H1 (cell line): Measurements from ENCODE around the gene NALF2. TPM values are rescaled to one million over a fixed set of nuclear protein-coding genes. Genes with fewer than 3 reads are reported as not detected.

ENCODE experiments used
- CTCF ChIA-PET: fragments of 300-600 bp; sonication (Branson Sonifier 250); formaldehyde crosslinking; loops from one replicate; lab custom pipeline; 2021; ENCODE audit not compliant: partially characterized antibody; lab: Charles Lee
- POLR2A ChIA-PET: fragments of 300-600 bp; sonication (Branson Sonifier 250); formaldehyde crosslinking; loops from one replicate; lab custom pipeline; 2021; ENCODE audit warnings: inconsistent platforms; ENCODE audit not compliant: partially characterized antibody; lab: Charles Lee
- DNase-seq, 2 experiments: peaks; one replicate each; pipeline versions ENCODE4 v3.0.0 to v3.0.0-alpha.2; 2010 to 2022; ENCODE audit warnings: low spot score in 2 of 2, low read depth in 1 of 2, mixed read lengths in 1 of 2
- FAIRE-seq: peaks from 2 replicates; lab custom pipeline; 2011; peaks lifted over from hg19 to GRCh38; lab: Jason Lieb, UNC
- H2AFZ ChIP-seq: 2 replicates; pipeline ENCODE4 v1.8.1; 2012; ENCODE audit warnings: low read length, inconsistent platforms
- H2AK5ac ChIP-seq: 2 replicates; pipeline ENCODE4 v1.6.1; 2013; ENCODE audit warnings: low read depth, low read length
- H2BK120ac ChIP-seq: replicated peaks from 2 replicates; pipeline ENCODE3; 2013; ENCODE audit warnings: low read depth, low read length, inconsistent platforms
- H2BK12ac ChIP-seq: 2 replicates; pipeline ENCODE4 v1.6.1; 2013; ENCODE audit warnings: low read depth, low read length
- H2BK15ac ChIP-seq: 2 replicates; pipeline ENCODE4 v1.6.1; 2013; ENCODE audit warnings: low read length
- H2BK20ac ChIP-seq: 2 replicates; pipeline ENCODE4 v1.6.1; 2013; ENCODE audit warnings: low read length
- H2BK5ac ChIP-seq: 2 replicates; pipeline ENCODE4 v1.6.1; 2013; ENCODE audit warnings: low read depth, low read length
- H3K14ac ChIP-seq: 2 replicates; pipeline ENCODE4 v1.6.1; 2013; ENCODE audit warnings: inconsistent platforms; ENCODE audit not compliant: insufficient read length
- H3K18ac ChIP-seq: 2 replicates; pipeline ENCODE4 v1.6.1; 2013; ENCODE audit warnings: low read length; ENCODE audit errors: extremely low read depth
- H3K23ac ChIP-seq: 2 replicates; pipeline ENCODE4 v1.6.1; 2013; ENCODE audit warnings: inconsistent platforms; ENCODE audit not compliant: insufficient read length
- H3K23me2 ChIP-seq: 2 replicates; pipeline ENCODE4 v1.6.1; 2013; ENCODE audit warnings: low read depth, low read length
- H3K27ac ChIP-seq: 2 replicates; pipeline ENCODE4 v1.6.1; 2011; ENCODE audit warnings: low read depth, low read length, inconsistent platforms
- H3K27me3 ChIP-seq, 4 experiments: replicated peaks in 1 of 4; 1 replicate in 1 of 4; 2 replicates in 3 of 4; pipeline versions ENCODE4 v1.6.1 to v1.8.1; 2011 to 2013; ENCODE audit warnings: low read length in 3 of 4, mild to moderate bottlenecking in 3 of 4, inconsistent platforms in 2 of 4, mixed read lengths in 2 of 4, moderate library complexity in 1 of 4; ENCODE audit not compliant: control insufficient read depth in 3 of 4, insufficient read depth in 3 of 4; ENCODE audit errors: extremely low read depth in 1 of 4
- H3K36me3 ChIP-seq, 4 experiments: 2 replicates each; pipeline versions ENCODE4 v1.6.1 to v1.8.1; 2011 to 2013; ENCODE audit warnings: mild to moderate bottlenecking in 4 of 4, low read length in 3 of 4, moderate library complexity in 2 of 4, control low read depth in 1 of 4, inconsistent platforms in 1 of 4; ENCODE audit not compliant: insufficient read depth in 4 of 4, control insufficient read depth in 2 of 4
- H3K4ac ChIP-seq: replicated peaks from 2 replicates; pipeline ENCODE3; 2013; ENCODE audit warnings: low read length, low read depth, mixed read lengths, inconsistent platforms; ENCODE audit not compliant: insufficient read length
- H3K4me1 ChIP-seq, 4 experiments: replicated peaks in 1 of 4; 1 replicate in 1 of 4; 2 replicates in 3 of 4; pipeline versions ENCODE4 v1.6.1 to v1.8.1; 2011 to 2013; ENCODE audit warnings: low read length in 3 of 4, inconsistent platforms in 2 of 4, mixed read lengths in 1 of 4; ENCODE audit not compliant: insufficient read depth in 4 of 4, control insufficient read depth in 3 of 4
- H3K4me2 ChIP-seq, 2 experiments: 2 replicates each; pipeline versions ENCODE4 v1.6.1 to v1.8.1; 2011 to 2013; ENCODE audit warnings: low read depth in 2 of 2, low read length in 2 of 2, control low read depth in 1 of 2, inconsistent platforms in 1 of 2, mild to moderate bottlenecking in 1 of 2; ENCODE audit not compliant: insufficient read depth in 1 of 2
- H3K4me3 ChIP-seq, 4 experiments: fragments of 200-600, 300-600 bp in 1 of 4; sonication (generic), shearing (Covaris generic), sonication (Bioruptor Twin) in 1 of 4; 2 replicates each; pipeline versions ENCODE4 v1.5.1 to v1.8.1; 2011 to 2016; ENCODE audit warnings: low read length in 4 of 4, low read depth in 3 of 4, control low read depth in 2 of 4, inconsistent platforms in 2 of 4, mild to moderate bottlenecking in 2 of 4, mixed read lengths in 1 of 4, moderate library complexity in 1 of 4; ENCODE audit not compliant: insufficient read depth in 2 of 4; ENCODE audit errors: extremely low read depth in 1 of 4
- H3K56ac ChIP-seq: replicated peaks from 2 replicates; pipeline ENCODE3; 2013; ENCODE audit warnings: low read depth, mild to moderate bottlenecking, mixed read lengths, low read length, inconsistent platforms; ENCODE audit not compliant: insufficient read length
- H3K79me1 ChIP-seq: 2 replicates; pipeline ENCODE4 v1.6.1; 2013; ENCODE audit warnings: low read depth, low read length, control low read depth
- H3K79me2 ChIP-seq, 2 experiments: 2 replicates each; pipeline versions ENCODE4 v1.6.1 to v1.8.1; 2012 to 2013; ENCODE audit warnings: low read length in 2 of 2, mild to moderate bottlenecking in 2 of 2, inconsistent platforms in 1 of 2; ENCODE audit not compliant: insufficient read depth in 2 of 2, control insufficient read depth in 1 of 2
- H3K9ac ChIP-seq, 4 experiments: replicated peaks in 1 of 4; 1 replicate in 1 of 4; 2 replicates in 3 of 4; pipeline versions ENCODE4 v1.6.1 to v1.8.1; 2011 to 2013; ENCODE audit warnings: low read depth in 3 of 4, low read length in 3 of 4, control low read depth in 2 of 4, mild to moderate bottlenecking in 2 of 4, moderate library complexity in 2 of 4, inconsistent platforms in 1 of 4; ENCODE audit errors: extremely low read depth in 1 of 4
- H3K9me3 ChIP-seq, 2 experiments: 2 replicates each; pipeline versions ENCODE4 v1.6.1 to v1.8.1; 2012 to 2013; ENCODE audit warnings: mild to moderate bottlenecking in 2 of 2, moderate library complexity in 2 of 2, control low read depth in 1 of 2, inconsistent platforms in 1 of 2, low read depth in 1 of 2, low read length in 1 of 2, mixed read lengths in 1 of 2; ENCODE audit not compliant: insufficient read depth in 2 of 2
- H4K20me1 ChIP-seq, 2 experiments: replicated peaks in 1 of 2; 2 replicates each; pipeline versions ENCODE3 to v1.8.1; 2011 to 2013; ENCODE audit warnings: inconsistent platforms in 2 of 2, low read length in 2 of 2, mild to moderate bottlenecking in 1 of 2; ENCODE audit not compliant: insufficient read depth in 2 of 2, control insufficient read depth in 1 of 2
- H4K5ac ChIP-seq: 2 replicates; pipeline ENCODE4 v1.6.1; 2013; ENCODE audit warnings: low read length, low read depth, mixed read lengths, inconsistent platforms; ENCODE audit not compliant: insufficient read length
- H4K8ac ChIP-seq: 2 replicates; pipeline ENCODE4 v1.8.0; 2013; ENCODE audit warnings: mild to moderate bottlenecking, moderate library complexity, low read length, inconsistent platforms; ENCODE audit not compliant: insufficient read depth; ENCODE audit errors: extremely low read depth
- H4K91ac ChIP-seq: replicated peaks from 2 replicates; pipeline ENCODE3; 2013; ENCODE audit warnings: low read length, mixed read lengths, inconsistent platforms; ENCODE audit not compliant: insufficient read length
- CEBPB ChIP-seq: IDR thresholded peaks from 2 replicates; pipeline ENCODE4 v1.6.1; 2012; ENCODE audit warnings: low read depth, low read length
- CHD2 ChIP-seq: IDR thresholded peaks from 2 replicates; pipeline ENCODE4 v1.6.1; 2012; ENCODE audit warnings: low read length, improper control_type of control experiment
- POU5F1 ChIP-seq: IDR thresholded peaks from 2 replicates; pipeline ENCODE4 v1.6.1; 2011; ENCODE audit warnings: low read depth, mild to moderate bottlenecking, low read length, moderate library complexity
- TBP ChIP-seq: IDR thresholded peaks from 2 replicates; pipeline ENCODE4 v1.6.1; 2011; ENCODE audit warnings: low read depth, low read length, improper control_type of control experiment
- TCF12 ChIP-seq: IDR thresholded peaks from 2 replicates; pipeline ENCODE4 v1.6.1; 2011; ENCODE audit warnings: low read depth, mild to moderate bottlenecking, low read length
- WGBS, 2 experiments: shearing (Covaris generic) in 1 of 2; methylation state at CpG; one replicate each; pipeline versions ENCODE4 v1.1.6 to v1.1.7; 2013 to 2015; ENCODE audit warnings: low lambda C conversion rate in 2 of 2, mixed read lengths in 2 of 2, inconsistent platforms in 1 of 2, low coverage in 1 of 2, missing lambda C conversion rate in 1 of 2; ENCODE audit not compliant: insufficient replicate concordance in 2 of 2, insufficient coverage in 1 of 2, insufficient read length in 1 of 2; ENCODE audit errors: extremely low coverage in 1 of 2, missing lambda C conversion rate in 1 of 2; 5-methylcytosine and 5-hydroxymethylcytosine counted together
- polyA plus RNA-seq, 7 experiments: library from polyadenylated mRNA; depleted of rRNA in 3 of 7; stranded (reverse) in 5 of 7; unstranded in 2 of 7; fragments of >200 nt in 5 of 7; fragments of 200-250 nt in 2 of 7; gene quantifications; 1 replicate in 5 of 7; 2 replicates in 1 of 7; 4 replicates in 1 of 7; pipeline versions ENCODE4 v1.2.1 to v1.2.3, GENCODE V29; 2011 to 2013; ENCODE audit warnings: missing spikeins in 2 of 7, mixed read lengths in 2 of 7
- total RNA-seq: library from RNA; stranded (reverse); fragmentation: NEBNext Ultra II Directional; extraction: Animal tissue kit (Norgen Biotek cat#: 25700); gene quantifications from 2 replicates; pipeline ENCODE4 v1.2.1, GENCODE V29; 2021
- TF ChIP-seq, protein P1 (sequence below): IDR thresholded peaks from 2 replicates; pipeline ENCODE4 v1.6.1; 2012; ENCODE audit warnings: low read length, inconsistent platforms

Gene NALF2
- total and polyA plus RNA-seq, 2 of the 8 experiments (the other 6 are each of a cell fraction or from before 2014, with no cell fraction given) = 7.5 to 15.6 TPM

DNA sequence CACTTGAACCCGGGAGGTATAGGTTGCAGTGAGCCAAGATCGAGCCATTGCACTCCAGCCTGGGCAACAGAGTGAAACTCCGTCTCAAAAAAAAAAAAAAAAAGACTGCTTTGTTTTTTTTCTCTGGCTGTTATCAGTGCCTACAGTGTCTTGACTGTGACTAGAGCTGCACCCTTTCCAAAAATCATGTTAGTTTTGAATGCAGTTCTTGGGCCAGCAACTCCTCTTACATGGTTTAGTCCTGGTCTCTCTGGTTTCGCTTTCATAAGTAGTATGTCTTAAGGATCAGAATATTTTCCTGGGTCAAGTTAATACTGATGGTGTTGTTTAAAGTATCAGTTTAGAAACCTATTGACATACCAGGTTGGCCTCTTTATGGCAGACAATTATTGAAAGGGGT lies 34.2 kb upstream of the NALF2 start:
- no peaks in the 10 kb centered on the region for H4K20me1 ChIP-seq
- no peak overlapping the region for H4K5ac ChIP-seq

More for the DNA sequence above, 34.2 kb upstream of the NALF2 start:
- no peaks in the 10 kb centered on the region for H3K79me2 ChIP-seq
- CTCF ChIA-PET = no interaction called here
- H3K79me1 ChIP-seq = no peaks in the 10 kb centered on the region
- DNase-seq = no peak
- H2BK15ac ChIP-seq = no peak overlapping the region
- no peak overlapping the region for H3K14ac ChIP-seq
- H3K9ac ChIP-seq = no peak overlapping the region
- no peaks in the 10 kb centered on the region for H3K9me3 ChIP-seq
- POLR2A ChIA-PET = no interaction called here
- no peak overlapping the region for H4K91ac ChIP-seq
- no peaks in the 10 kb centered on the region for H3K36me3 ChIP-seq
- H3K27ac ChIP-seq = no peak overlapping the region
- no peak overlapping the region for H3K18ac ChIP-seq
- no peak overlapping the region for H3K4me2 ChIP-seq
- WGBS, 2 experiments = 100% methylated on average over 1 of the region's 4 CpGs; no CpG with 5 or more reads in 1 of the 2 experiments
- no peak overlapping the region for H3K56ac ChIP-seq
- TF ChIP-seq CHD2 = no peak
- TF ChIP-seq TBP = no peak
- TF ChIP-seq CEBPB = no peak
- TF ChIP-seq TCF12 = no peak
- TF ChIP-seq POU5F1 = no peak
- TF ChIP-seq, protein P1, sequence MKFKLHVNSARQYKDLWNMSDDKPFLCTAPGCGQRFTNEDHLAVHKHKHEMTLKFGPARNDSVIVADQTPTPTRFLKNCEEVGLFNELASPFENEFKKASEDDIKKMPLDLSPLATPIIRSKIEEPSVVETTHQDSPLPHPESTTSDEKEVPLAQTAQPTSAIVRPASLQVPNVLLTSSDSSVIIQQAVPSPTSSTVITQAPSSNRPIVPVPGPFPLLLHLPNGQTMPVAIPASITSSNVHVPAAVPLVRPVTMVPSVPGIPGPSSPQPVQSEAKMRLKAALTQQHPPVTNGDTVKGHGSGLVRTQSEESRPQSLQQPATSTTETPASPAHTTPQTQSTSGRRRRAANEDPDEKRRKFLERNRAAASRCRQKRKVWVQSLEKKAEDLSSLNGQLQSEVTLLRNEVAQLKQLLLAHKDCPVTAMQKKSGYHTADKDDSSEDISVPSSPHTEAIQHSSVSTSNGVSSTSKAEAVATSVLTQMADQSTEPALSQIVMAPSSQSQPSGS = no peak
- no peak overlapping the region for H2BK120ac ChIP-seq
- no peak overlapping the region for H2AK5ac ChIP-seq
- H3K4me3 ChIP-seq = no peak overlapping the region
- H2BK5ac ChIP-seq = no peak overlapping the region
- H3K23me2 ChIP-seq = no peaks in the 10 kb centered on the region
- no peak overlapping the region for H3K23ac ChIP-seq
- no peak overlapping the region for H4K8ac ChIP-seq
- H3K4ac ChIP-seq = no peak overlapping the region
- no peak for FAIRE-seq
- no peak overlapping the region for H2AFZ ChIP-seq
- H3K4me1 ChIP-seq = no peaks in the 10 kb centered on the region
- no peaks in the 10 kb centered on the region for H3K27me3 ChIP-seq
- no peak overlapping the region for H2BK20ac ChIP-seq
- no peak overlapping the region for H2BK12ac ChIP-seq
